ENCODE results near the gene EFR3B.

GRCh38 chr2:25131567-25132298 lies 89.9 kb downstream of the EFR3B start:
- TF ChIP-seq CTCF (IDR thresholded peaks at IDR 0.05) (no peak), POLR2A (IDR thresholded peaks at IDR 0.05) (no peak)
